RPMI8226 (cell line): Measurements from ENCODE around the gene TARDBP.
"Not testable (repeated sequence)": the region's sequence is repeated elsewhere in the genome, so short reads cannot be mapped to it uniquely, and the experiment has no call there.

Source experiments
- DNase-seq: peaks from one replicate; pipeline ENCODE4 v3.0.0-alpha.2; 2015

TARDBP gene

GRCh38 chr1:10996100-10996499 lies 16.4 kb upstream of the TARDBP start:
- no peak for DNase-seq

- no peak for DNase-seq
These were observed 11.9 kb upstream of the TARDBP start for GRCh38 chr1:11000526-11000925.

- DNase-seq = no peak
These were observed 692 bp downstream of the TARDBP start for GRCh38 chr1:11013160-11013531.

GRCh38 chr1:11019358-11019757 lies 6.9 kb downstream of the TARDBP start:
- not testable (repeated sequence) for DNase-seq

- no peak for DNase-seq
These were observed 7.5 kb downstream of the TARDBP start for GRCh38 chr1:11019971-11020370.

- no peak for DNase-seq
These were observed 10.7 kb downstream of the TARDBP start for GRCh38 chr1:11023201-11023600.

GRCh38 chr1:11024154-11024873 lies 11.9 kb downstream of the TARDBP start:
- DNase-seq = no peak

GRCh38 chr1:11024874-11025203 lies 12.4 kb downstream of the TARDBP start:
- no peak for DNase-seq

GRCh38 chr1:11025618-11026017 lies 13.2 kb downstream of the TARDBP start:
- no peak for DNase-seq

GRCh38 chr1:11026052-11026451 lies 13.6 kb downstream of the TARDBP start:
- no peak for DNase-seq

- DNase-seq = no peak
These were observed 14.4 kb downstream of the TARDBP start for GRCh38 chr1:11026903-11027302.

- DNase-seq = no peak
These were observed 14.9 kb downstream of the TARDBP start for GRCh38 chr1:11027316-11027715.

- no peak for DNase-seq
These were observed 15.6 kb downstream of the TARDBP start for GRCh38 chr1:11028018-11028417.

GRCh38 chr1:11030865-11031264 lies 18.4 kb downstream of the TARDBP start:
- DNase-seq = no peak

- no peak for DNase-seq
These were observed 19.3 kb downstream of the TARDBP start for GRCh38 chr1:11031624-11032262.

- not testable (repeated sequence) for DNase-seq
These were observed 24.7 kb downstream of the TARDBP start for GRCh38 chr1:11037019-11037739.

- DNase-seq = peak; percentile 91
These were observed 25.3 kb downstream of the TARDBP start for GRCh38 chr1:11037740-11038182.

GRCh38 chr1:11039351-11040104 lies 27.1 kb downstream of the TARDBP start:
- no peak for DNase-seq

GRCh38 chr1:11040105-11040429 lies 27.6 kb downstream of the TARDBP start:
- DNase-seq = not testable (repeated sequence)

GRCh38 chr1:11041048-11041447 lies 28.6 kb downstream of the TARDBP start:
- DNase-seq = no peak

- no peak for DNase-seq
These were observed 29.6 kb downstream of the TARDBP start for GRCh38 chr1:11042065-11042464.

GRCh38 chr1:11042995-11043874 lies 30.8 kb downstream of the TARDBP start:
- no peak for DNase-seq
